Activated naive CD4-positive, alpha-beta T cell treated with anti-CD3 and anti-CD28 coated beads for 36 hours (primary cell): ENCODE measurements around the gene TLE5. TPM values are rescaled to one million over a fixed set of nuclear protein-coding genes. Genes with fewer than 3 reads are reported as not detected.

ENCODE experiments used
- CTCF ChIA-PET: fragments of 350-600 bp; sonication (Branson Sonifier 250); formaldehyde crosslinking; loops from one replicate; lab custom pipeline; 2021; ENCODE audit warnings: antibody characterized with exemption; lab: Charles Lee
- DNase-seq: peaks from one replicate; pipeline ENCODE4 v3.0.0-alpha.2; 2020
- H3K27ac Mint-ChIP-seq: one replicate; pipeline ENCODE4 v1.8.0; 2021; ENCODE audit warnings: mild to moderate bottlenecking, mixed read lengths
- H3K27me3 Mint-ChIP-seq: one replicate; pipeline ENCODE4 v1.8.0; 2021; ENCODE audit warnings: low read depth, mixed read lengths
- H3K36me3 Mint-ChIP-seq: one replicate; pipeline ENCODE4 v1.8.0; 2021; ENCODE audit warnings: low read depth, mixed read lengths
- H3K4me1 Mint-ChIP-seq: one replicate; pipeline ENCODE4 v1.8.0; 2021; ENCODE audit warnings: low read depth, mixed read lengths
- H3K4me3 Mint-ChIP-seq: one replicate; pipeline ENCODE4 v1.8.0; 2021; ENCODE audit warnings: mild to moderate bottlenecking, moderate library complexity, mixed read lengths
- H3K9me3 Mint-ChIP-seq: one replicate; pipeline ENCODE4 v1.8.0; 2021; ENCODE audit warnings: mixed read lengths
- intact Hi-C: fragments of 100-400 bp; cut with micrococcal nuclease; formaldehyde crosslinking; loops from one replicate; pipeline ENCODE4 v1.15.1; 2023
- total RNA-seq, 2 experiments: library from RNA; stranded (reverse); gene quantifications; one replicate each; pipeline ENCODE4 v1.2.3, GENCODE V29; 2021

TLE5 gene, protein sequence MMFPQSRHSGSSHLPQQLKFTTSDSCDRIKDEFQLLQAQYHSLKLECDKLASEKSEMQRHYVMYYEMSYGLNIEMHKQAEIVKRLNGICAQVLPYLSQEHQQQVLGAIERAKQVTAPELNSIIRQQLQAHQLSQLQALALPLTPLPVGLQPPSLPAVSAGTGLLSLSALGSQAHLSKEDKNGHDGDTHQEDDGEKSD
- total RNA-seq, result 100 to 1,000 TPM; 326 to 354 TPM

DNA sequence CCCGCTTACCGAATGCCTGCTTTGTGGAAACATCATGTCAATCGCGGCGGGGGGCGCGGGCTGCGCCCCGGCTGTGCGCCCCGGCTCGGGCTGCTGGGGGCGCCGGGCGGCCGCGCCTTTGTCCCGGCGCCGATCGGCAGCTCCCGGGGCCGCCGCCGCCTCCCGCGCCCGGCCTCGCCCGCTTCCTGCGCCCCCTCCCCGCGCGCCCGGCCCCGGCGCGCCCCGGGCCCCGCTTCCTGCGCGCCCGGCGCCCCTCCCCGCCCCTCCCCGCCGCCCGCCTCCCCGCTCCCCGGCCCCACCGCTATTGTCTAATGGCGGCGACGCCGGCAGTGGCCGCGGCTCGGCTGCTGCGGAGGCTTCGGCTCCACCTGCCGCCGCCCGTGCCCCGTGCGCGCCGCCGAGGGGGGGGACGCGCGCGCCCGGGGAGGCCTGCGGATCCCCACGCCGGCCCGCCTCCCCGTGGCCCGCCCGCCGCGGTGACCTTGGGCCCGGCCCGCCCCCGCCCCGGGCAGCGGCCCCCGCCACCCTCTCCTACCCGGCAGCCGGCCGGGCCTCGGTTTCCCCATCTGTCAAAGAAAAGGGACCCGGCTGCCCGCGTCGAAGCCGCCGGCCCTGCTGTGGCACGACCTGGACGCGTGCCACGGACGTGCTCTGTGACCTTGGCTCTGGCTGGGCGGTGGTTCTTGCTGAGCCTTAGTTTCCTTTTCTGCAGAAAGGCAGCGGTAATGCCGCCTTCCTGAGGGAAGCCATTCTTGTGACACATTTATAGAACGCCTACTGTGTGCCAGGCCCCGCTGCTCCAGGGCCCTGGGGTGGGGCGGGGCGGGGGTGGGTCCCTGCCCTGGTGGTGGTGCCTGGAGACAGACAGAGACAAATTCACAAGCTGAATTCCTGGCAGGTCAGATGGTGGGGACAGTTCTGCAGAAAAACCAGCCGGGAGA, at the start of gene TLE5:
Gene TLE5 (minus strand): TSS at position 331 of the 941 bp plus-strand sequence. CDS start 295 bp downstream, at position 36.
- H3K4me3 Mint-ChIP-seq, result peak within 1 kb of the TSS; percentile 84

DNA sequence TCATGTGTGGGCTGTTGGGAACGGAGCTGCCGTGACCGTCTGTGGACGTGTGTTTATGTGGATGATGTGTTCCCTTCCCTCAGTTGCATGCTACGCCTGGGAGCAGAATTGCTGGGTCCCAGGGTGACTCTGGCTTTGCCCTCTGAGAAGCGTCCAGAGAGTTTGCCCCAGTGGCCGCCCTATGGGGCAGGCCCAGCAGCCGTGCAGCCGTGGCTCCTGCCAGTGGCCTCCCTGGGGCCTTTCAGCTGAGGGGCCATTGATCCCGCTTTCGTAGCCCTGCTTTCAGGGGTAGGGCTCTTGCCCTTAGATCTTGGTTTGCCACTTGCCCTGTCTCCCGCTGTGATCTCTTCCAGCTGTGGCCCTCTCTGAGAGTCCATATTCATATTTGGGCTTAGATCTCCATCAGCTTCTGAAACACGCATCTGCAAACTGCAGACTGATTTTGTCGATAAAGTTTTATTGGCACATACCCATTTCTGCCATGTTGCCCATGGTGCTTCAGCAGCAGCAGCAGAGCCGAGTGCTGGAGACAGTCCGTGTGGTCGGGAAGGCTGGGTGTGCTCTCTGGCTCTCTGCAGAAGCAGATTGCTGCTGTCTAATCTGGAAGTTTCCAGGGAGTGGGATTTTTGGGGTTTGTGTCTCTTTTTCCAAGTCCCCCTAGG, 49.4 kb upstream of the TLE5 start:
- Mint-ChIP-seq H3K36me3 (no peaks in the 10 kb centered on the region), H3K4me1 (peaks cover 3% of the 10 kb centered on the region)

More for the DNA sequence above, at the start of gene TLE5:
- Mint-ChIP-seq H3K27me3 (no peaks in the 10 kb centered on the region), H3K36me3 (peaks cover 24% of the 10 kb centered on the region), H3K27ac (peak within 1 kb of the TSS; percentile 91), H3K4me1 (peaks cover 33% of the 10 kb centered on the region), H3K9me3 (no peaks in the 10 kb centered on the region)
- DNase-seq, result peak; percentile 65
- intact Hi-C loops, result loop anchor here (5.0 kb wide), 1 partner anchor 110 kb away; no protein-coding TSS in a partner anchor
- CTCF ChIA-PET, result interaction anchor here (1.4 kb wide), 1 partner anchor 41 kb away, joined by 9 read pairs; no protein-coding TSS in a partner anchor

DNA sequence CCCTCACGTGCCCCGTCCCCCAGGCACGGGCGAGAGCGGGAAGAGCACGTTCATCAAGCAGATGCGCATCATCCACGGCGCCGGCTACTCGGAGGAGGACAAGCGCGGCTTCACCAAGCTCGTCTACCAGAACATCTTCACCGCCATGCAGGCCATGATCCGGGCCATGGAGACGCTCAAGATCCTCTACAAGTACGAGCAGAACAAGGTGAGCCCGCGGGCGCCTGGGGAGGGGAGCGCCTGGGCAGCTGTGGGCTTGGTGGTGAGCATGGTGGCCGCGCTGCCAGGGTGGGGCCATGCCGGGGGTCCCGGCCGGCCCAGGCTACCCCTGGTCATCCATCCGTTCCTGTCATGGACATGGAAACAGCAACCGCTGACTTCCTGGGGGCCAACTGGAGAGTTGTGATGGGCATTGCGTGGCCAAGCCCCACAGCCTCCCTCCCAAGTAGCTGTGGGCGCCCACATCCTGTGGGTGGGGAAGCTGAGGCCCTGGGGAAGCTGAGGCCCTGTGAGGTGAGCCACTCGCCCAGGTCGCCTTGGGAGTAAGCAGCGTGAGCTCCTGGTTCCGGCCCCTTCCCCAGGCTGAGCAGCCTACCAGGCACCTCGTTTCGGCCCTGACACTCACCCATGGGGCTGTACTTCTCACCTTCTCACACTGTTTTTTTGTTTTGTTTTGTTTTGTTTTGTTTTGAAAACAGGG, 48.0 kb upstream of the TLE5 start:
- CTCF ChIA-PET, result interaction anchor here (0.6 to 2.3 kb wide), 4 partner anchors 34 to 315 kb away, joined by 3 to 11 read pairs (median 3); no protein-coding TSS in a partner anchor
- Mint-ChIP-seq H3K4me3 (no peak overlapping the region), H3K9me3 (no peaks in the 10 kb centered on the region), H3K27ac (no peak overlapping the region), H3K36me3 (no peaks in the 10 kb centered on the region), H3K27me3 (no peaks in the 10 kb centered on the region), H3K4me1 (peaks cover 3% of the 10 kb centered on the region)
- no peak for DNase-seq
- intact Hi-C loops, result no loop called here

More for the DNA sequence above, 49.4 kb upstream of the TLE5 start:
- Mint-ChIP-seq H3K9me3 (no peaks in the 10 kb centered on the region), H3K4me3 (no peak overlapping the region), H3K27me3 (no peaks in the 10 kb centered on the region), H3K27ac (no peak overlapping the region)
- CTCF ChIA-PET, result no interaction called here
- intact Hi-C loops, result no loop called here
- DNase-seq, result no peak

DNA sequence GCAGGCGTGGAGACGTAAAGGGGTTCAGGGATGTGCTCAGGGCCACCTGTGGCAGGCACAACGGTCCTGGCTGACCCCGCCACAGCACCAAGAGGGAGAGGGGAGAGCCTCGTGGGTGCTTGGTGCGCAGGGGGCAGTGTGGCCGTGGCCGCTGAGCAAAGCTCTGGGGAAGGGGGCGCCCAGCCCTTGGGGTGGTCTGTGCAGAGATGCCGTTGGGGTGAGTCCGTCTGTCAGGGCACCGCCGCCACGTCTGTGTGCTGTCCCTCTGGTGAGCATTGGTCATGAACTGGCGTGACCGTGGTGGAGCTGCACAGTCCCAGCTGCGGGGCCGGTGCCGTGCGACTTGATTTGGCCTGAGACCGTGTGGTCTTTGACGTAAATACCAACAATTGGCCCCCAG, 47.2 kb upstream of the TLE5 start:
- no peak overlapping the region for H3K27ac Mint-ChIP-seq
- intact Hi-C loops, result no loop called here
- CTCF ChIA-PET, result interaction anchor here (1.3 to 2.3 kb wide), 4 partner anchors 33 to 221 kb away, joined by 3 to 11 read pairs (median 7); no protein-coding TSS in a partner anchor

DNA sequence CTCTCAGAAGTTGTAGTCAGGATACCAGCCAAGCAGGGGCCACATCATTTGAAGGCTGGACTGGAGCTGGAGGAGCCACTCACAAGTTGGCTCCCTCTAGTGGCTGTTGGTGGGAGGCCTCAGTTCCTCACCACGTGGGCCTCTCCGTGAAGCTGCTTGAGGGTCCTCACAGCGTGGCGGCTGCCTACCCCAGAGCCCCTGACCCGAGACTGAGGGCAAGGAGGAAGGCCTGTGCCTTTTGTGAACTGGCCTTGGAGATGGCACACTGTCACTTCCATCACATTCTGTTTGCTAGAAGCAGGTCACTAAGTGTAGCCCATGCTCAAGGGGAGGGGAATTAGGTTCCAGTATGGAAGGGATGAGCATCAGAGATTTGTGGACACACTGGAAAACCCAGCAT, 46.5 kb upstream of the TLE5 start:
- CTCF ChIA-PET, result interaction anchor here (0.6 to 2.7 kb wide), 23 partner anchors 10 to 239 kb away, joined by 3 to 13 read pairs (median 3); partner anchors contain the start of gene TLE6
- intact Hi-C loops, result no loop called here
- H3K27me3 Mint-ChIP-seq, result no peaks in the 10 kb centered on the region
- DNase-seq, result peak; percentile 77
- H3K36me3 Mint-ChIP-seq, result no peaks in the 10 kb centered on the region
- H3K9me3 Mint-ChIP-seq, result no peaks in the 10 kb centered on the region
- no peak overlapping the region for H3K27ac Mint-ChIP-seq
- peaks cover 9% of the 10 kb centered on the region for H3K4me1 Mint-ChIP-seq
- H3K4me3 Mint-ChIP-seq, result no peak overlapping the region

More for the DNA sequence above, 47.2 kb upstream of the TLE5 start:
- H3K4me1 Mint-ChIP-seq, result peaks cover 3% of the 10 kb centered on the region
- H3K9me3 Mint-ChIP-seq, result no peaks in the 10 kb centered on the region
- DNase-seq, result no peak
- no peaks in the 10 kb centered on the region for H3K36me3 Mint-ChIP-seq
- H3K27me3 Mint-ChIP-seq, result no peaks in the 10 kb centered on the region
- H3K4me3 Mint-ChIP-seq, result no peak overlapping the region

DNA sequence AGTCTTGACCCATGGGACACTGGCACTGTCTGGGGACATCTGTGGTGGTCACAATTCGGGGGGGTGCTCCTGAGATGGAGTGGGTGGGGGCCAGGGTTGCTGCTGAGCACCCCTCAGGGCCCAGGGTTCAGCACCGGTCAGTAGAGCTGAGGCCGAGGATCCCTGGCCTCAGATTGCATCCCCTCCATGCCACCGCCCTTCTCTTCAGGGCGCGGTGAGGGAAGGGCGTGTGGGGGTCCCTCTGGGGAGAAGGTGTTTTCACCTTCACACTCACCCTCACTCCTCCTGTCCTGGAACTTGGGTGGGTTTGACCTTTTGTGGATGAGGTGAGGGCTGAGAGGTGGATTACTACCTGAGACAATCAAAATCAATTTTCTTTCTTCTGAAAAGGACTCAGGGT, 45.4 kb upstream of the TLE5 start:
- Mint-ChIP-seq H3K36me3 (no peaks in the 10 kb centered on the region), H3K4me3 (no peak overlapping the region), H3K9me3 (no peaks in the 10 kb centered on the region), H3K27ac (no peak overlapping the region), H3K4me1 (peaks cover 11% of the 10 kb centered on the region), H3K27me3 (no peaks in the 10 kb centered on the region)
- intact Hi-C loops, result no loop called here
- CTCF ChIA-PET, result interaction anchor here (0.7 to 2.7 kb wide), 13 partner anchors 9 to 220 kb away, joined by 3 to 13 read pairs (median 4); no protein-coding TSS in a partner anchor
- no peak for DNase-seq

DNA sequence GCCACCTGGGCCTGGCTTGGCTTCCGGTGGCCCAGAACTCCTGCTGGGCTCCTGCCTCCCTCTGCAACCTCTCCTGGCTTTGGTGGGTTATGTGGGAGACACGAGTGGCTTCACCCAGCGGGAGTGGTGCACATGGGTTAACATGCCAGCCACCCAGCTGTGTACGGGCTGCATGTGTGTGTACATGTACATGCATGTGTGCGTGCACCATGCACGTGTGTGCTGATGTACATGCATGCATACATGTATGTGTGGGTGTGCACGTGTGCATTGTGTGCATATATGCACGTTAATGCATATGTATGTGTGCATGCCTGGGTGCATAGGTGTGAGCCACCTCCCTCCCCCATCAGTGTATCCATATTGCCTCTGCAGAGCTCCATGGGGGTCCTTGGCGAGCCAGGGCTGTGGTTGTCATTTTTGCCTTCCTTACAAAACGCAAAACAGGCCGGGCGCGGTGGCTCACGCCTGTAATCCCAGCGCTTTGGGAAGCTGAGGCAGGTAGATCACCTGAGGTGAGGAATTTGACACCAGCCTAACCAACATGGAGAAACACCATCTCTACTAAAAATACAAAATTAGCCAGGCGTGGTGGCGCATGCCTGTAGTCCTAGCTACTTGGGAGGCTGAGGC, 44.3 kb upstream of the TLE5 start:
- Mint-ChIP-seq H3K36me3 (no peaks in the 10 kb centered on the region), H3K9me3 (no peaks in the 10 kb centered on the region), H3K27me3 (no peaks in the 10 kb centered on the region), H3K4me1 (peaks cover 12% of the 10 kb centered on the region), H3K27ac (no peak overlapping the region), H3K4me3 (no peak overlapping the region)
- no peak for DNase-seq
- intact Hi-C loops, result no loop called here
- CTCF ChIA-PET, result interaction anchor here (0.6 to 6.7 kb wide), 7 partner anchors 10 to 155 kb away, joined by 3 to 64 read pairs (median 11); no protein-coding TSS in a partner anchor

DNA sequence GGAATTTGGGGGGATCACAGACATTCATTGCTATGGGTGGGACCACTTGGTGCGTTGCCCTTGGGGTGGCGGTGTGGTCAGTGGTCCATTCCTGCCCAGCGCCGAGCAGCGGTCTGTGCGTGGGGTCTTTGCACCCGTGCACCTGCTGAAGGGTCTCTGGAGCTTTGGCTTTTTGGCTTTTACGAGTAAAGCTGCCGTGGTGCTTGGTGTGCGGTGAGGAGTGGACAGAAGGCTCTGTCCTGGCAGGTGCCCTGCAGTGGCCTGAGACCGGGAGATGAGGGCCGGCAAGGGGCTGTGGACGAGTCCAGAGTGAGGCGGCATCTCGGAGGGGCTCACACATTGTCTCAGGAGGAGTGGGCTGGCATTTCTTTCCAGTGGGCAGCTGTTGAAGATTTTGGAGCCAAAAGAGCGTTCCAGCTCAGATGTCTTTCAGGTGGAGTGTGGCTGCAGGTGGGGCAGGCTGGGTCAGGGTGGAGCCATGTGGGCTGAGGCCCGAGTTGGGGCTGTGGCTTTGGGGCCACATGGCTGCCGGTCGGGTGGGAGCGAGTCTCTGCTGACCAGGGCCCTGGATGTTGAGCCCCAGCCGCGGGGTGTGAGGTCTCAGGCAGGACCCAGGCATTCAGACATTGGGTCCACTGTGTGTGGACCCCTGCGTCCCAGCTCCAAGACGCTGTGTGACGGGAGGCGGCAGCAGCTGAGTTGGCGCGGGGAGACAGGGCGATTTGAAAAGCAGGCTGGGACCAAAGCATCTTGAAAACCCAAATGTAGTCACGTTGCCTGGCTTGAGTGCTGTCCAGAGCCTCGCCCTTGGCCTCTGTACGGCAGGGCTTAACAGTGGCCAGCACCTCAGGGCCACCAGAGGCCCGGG, 43.6 kb upstream of the TLE5 start:
- no peak overlapping the region for H3K4me3 Mint-ChIP-seq
- CTCF ChIA-PET, result interaction anchor here (0.6 to 6.7 kb wide), 8 partner anchors 30 to 154 kb away, joined by 3 to 64 read pairs (median 6); partner anchors contain the start of gene CELF5
- no peak overlapping the region for H3K27ac Mint-ChIP-seq
- H3K4me1 Mint-ChIP-seq, result peaks cover 12% of the 10 kb centered on the region
- H3K9me3 Mint-ChIP-seq, result no peaks in the 10 kb centered on the region
- H3K27me3 Mint-ChIP-seq, result no peaks in the 10 kb centered on the region
- intact Hi-C loops, result no loop called here
- no peak for DNase-seq
- H3K36me3 Mint-ChIP-seq, result no peaks in the 10 kb centered on the region

DNA sequence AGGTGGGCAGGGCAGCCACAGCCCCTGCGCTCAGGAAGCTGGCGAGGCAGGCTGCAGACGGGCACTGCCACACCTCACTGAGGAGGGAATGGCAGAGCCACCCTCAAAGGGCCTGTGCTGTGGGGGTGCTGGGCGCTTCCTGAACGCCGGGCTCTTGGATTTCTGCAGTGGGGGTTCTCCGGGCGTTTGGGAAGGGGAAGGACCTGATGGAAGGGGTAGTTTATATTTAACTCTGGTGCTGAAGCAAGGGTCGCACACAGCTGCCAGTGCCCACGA, 42.4 kb upstream of the TLE5 start:
- intact Hi-C loops, result loop anchor here (1.0 kb wide), 4 partner anchors 28 to 456 kb away; no protein-coding TSS in a partner anchor
- peaks cover 17% of the 10 kb centered on the region for H3K4me1 Mint-ChIP-seq
- no peaks in the 10 kb centered on the region for H3K9me3 Mint-ChIP-seq
- no peak for DNase-seq
- CTCF ChIA-PET, result interaction anchor here (1.0 to 6.7 kb wide), 14 partner anchors 9 to 153 kb away, joined by 3 to 64 read pairs (median 10); partner anchors contain the start of gene CELF5
- H3K36me3 Mint-ChIP-seq, result no peaks in the 10 kb centered on the region
- H3K4me3 Mint-ChIP-seq, result no peak overlapping the region
- H3K27me3 Mint-ChIP-seq, result no peaks in the 10 kb centered on the region
- no peak overlapping the region for H3K27ac Mint-ChIP-seq

DNA sequence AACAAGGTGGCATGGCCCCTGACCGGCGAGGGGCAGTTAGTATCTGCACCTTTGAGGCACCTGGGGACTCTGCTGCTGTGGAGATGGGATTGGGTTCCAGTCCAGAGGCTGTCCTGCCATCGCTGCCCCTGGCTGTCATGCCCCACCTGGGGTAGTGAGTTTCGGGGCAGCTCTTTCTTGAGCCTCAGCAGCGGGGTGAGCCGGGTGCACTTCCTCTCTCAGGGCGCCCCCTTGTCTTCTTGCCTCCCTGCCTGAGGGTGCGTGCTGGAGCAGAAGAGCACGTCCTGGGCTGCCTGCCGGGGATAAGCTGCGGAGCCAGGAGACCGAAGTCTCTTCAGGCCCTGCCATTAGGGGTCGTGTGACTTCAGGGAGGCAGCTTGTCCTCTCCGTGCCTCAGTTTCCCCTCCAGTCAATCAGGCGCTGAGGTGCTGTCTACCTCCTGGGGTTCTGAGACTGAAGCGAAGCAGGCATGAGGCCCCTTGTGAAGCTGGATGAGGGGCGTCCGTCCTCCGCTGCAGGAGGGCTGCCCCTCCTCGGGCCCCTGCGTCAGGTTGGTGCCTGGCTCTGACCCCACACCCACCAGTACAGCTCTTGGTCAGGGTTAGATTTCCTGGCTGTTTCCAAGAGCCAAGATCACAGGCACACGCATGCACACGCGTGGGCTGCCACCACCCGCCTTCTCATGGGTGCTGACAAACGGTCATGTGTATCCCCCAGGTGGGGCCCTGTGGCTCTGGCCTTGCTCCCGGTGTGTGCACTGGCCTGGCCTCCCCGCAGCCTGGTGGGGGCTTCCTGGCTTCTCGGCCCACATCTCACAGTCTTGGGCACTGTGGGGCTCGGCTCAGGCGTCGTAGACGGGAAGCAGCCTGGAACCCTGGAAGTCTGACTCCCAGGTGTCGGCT, 40.2 kb upstream of the TLE5 start:
- Mint-ChIP-seq H3K9me3 (no peaks in the 10 kb centered on the region), H3K4me1 (peaks cover 30% of the 10 kb centered on the region), H3K27me3 (no peaks in the 10 kb centered on the region), H3K27ac (no peak overlapping the region), H3K4me3 (no peak overlapping the region), H3K36me3 (no peaks in the 10 kb centered on the region)
- CTCF ChIA-PET, result interaction anchor here (0.5 to 6.7 kb wide), 6 partner anchors 11 to 502 kb away, joined by 3 to 64 read pairs (median 6); no protein-coding TSS in a partner anchor
- intact Hi-C loops, result no loop called here
- no peak for DNase-seq
